Left hindlimb (tissue), 1 donor: ENCODE measurements around the gene CYP4B1.

Source experiments
- DNase-seq: peaks from one replicate; pipeline ENCODE4 v3.0.0-alpha.2; 2018

CYP4B1 gene

GRCh38 chr1:46797696-46798470, 963 bp upstream of the CYP4B1 start:
- DNase-seq, result no peak

DNA sequence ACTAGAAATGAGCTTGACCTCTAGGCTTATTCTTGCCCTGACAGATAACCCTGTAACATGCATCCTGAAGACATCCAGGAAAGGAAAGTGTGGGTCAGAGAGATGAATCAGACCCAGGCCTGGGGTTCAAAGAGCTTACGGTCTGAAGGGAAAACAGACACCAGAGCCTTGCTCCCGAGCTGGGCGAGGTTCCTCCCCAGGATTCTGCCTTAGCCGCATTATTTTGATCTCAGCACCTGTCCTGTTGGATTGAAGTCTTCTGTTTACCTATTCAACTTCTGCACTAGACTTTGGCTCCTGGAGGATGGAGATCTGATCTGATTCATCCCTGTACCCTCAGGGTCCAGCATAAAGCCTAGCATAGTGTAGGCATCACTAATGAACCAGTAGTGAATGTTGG, 1.9 kb downstream of the CYP4B1 start:
- no peak for DNase-seq

DNA sequence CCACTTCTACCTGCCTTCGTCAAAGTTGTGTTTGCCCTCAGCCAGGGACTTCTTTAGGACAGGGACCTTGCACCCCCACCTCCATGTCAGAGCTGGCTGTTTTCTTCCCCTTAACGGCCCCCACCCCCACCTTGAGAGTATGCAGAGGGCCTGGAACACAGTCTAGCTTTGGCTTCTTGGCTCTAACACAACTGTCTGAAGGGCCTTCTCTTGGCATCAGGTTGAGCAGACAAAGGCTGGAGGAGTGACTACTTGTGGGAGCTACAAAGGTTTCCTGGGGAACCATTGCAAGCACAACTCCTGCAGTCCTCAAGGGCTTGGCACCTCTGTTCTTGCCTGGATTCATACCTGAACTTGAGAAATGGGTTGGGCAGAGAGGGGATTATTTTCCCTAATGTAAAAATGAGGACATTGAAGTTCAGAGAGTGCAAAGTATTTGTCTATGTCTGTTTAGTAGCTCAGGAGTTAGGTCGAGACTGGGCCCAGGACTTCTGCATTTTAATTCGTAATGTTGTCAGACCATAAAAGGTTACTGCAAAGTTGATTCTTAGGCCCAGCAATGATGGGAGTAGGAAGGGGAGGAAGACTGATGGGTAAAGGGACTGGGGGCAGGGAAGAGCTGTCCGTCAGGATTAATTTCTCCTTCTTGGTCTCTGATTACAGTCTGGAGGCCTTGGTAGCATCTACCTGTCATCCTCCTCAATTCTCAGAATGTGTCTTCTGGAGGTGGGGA, 2.6 kb downstream of the CYP4B1 start:
- DNase-seq, result no peak

DNA sequence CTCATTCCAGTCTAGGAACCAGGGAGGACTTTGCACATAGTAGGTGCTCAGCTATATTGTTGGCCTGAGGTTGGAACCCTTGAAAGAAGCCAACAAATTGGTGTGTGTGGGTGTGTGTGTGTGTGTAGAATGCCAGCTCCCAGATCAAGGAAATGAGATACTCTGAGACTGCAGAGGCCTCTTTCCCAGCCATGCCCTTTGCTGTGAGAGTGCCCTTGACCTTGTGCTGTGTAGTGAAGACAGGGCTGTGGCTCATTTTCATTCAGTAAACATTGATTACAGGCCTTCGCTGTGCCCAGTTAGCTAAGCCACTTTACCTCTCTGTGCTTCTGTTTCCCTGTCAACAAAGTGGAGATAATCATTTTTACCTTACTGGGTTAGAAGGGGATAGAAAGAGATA, 3.2 kb downstream of the CYP4B1 start:
- no peak for DNase-seq

DNA sequence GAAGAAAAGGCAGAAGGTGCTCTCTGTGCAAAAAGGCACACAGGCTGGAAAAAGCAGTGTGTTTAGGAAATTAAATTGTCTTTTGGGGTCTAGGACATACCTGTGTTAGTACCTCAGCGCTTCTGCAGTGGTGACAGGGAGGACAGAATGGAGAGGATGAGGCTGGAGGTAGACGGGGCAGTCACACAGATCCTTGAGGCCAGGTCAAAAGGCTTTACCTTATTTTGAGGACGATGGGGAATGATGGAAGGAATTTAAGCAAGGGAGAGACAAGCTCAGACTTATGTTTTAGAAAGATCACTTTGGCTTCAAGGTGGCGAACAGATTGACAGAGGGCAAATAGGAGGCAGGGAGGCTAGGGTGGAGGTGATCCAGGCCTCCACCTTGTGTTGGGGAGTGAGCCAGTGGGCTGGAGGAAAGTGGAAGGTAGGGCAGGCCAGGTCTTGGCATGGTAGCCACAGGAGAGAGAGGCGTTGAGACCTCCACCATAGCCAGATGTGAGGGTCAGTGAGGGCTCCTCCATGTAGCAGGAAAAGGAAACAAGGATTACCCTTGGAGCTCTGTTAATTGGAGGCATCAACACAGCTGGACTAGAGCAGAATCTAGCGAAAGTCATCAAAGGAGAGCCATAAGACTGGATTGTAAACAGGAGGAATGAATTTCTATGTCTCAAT, 4.2 kb downstream of the CYP4B1 start:
- no peak for DNase-seq

GRCh38 chr1:46804027-46804889, 5.4 kb downstream of the CYP4B1 start:
- DNase-seq, result no peak

GRCh38 chr1:46804926-46805325, 6.1 kb downstream of the CYP4B1 start:
- no peak for DNase-seq

DNA sequence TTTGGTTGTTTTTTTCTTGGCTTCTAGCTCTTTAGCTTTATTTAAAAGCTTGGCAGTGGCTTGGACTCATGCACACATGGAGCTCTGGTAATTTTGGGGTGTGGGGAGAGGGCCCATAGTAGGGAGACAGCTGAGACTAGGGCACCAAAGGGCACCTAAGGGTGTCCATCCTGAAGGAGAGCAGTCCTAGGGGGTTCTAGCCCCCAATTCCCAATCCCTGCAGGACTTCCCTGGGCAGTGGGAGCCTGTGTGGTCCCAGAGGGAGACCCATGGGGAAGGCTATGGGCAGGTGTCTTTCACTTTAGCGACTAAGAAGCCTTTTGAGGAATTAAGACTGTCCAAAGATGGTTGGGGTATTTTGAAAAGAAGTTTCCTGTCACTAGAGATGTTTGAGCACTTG, 6.9 kb downstream of the CYP4B1 start:
- no peak for DNase-seq

DNA sequence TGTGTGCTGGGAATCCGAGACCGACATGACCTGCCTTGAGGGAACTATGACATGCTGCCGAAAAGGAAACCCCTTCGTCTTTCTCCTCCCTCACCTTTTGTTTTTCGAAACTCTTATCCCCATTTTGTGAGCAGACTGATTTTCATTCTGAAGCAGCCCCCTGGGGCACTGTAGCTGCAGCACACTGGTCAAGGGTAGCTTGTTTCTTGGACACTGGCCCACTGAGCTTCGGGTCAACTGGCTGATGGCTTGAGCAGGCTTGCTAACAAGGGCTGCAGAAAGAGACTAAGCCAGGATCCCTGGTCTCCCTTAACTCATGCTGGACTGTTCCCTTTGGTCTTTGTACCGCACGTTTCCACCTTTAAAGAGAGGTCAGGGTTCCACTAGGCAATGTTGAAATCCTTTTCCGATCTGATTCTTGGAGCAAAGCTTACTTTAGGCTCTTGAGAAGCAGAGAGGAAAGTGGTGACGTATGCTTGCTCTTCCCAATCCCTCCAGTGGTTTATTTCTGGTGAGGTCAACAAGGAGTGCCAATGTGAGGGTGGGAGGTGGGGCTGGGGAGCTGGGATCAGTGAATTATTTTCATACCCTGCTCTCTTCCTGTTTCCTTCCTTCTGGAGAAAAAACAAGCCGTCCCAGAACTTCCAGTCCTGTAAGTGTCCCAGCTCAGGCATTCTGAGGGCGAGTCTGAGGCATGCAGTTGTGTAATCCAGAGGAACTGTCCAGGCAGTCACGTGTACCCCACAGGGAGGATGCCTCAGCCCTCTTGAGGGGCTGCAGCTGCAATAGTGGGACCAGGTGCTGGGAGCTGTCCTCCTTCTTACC, 7.6 kb downstream of the CYP4B1 start:
- DNase-seq, result no peak

DNA sequence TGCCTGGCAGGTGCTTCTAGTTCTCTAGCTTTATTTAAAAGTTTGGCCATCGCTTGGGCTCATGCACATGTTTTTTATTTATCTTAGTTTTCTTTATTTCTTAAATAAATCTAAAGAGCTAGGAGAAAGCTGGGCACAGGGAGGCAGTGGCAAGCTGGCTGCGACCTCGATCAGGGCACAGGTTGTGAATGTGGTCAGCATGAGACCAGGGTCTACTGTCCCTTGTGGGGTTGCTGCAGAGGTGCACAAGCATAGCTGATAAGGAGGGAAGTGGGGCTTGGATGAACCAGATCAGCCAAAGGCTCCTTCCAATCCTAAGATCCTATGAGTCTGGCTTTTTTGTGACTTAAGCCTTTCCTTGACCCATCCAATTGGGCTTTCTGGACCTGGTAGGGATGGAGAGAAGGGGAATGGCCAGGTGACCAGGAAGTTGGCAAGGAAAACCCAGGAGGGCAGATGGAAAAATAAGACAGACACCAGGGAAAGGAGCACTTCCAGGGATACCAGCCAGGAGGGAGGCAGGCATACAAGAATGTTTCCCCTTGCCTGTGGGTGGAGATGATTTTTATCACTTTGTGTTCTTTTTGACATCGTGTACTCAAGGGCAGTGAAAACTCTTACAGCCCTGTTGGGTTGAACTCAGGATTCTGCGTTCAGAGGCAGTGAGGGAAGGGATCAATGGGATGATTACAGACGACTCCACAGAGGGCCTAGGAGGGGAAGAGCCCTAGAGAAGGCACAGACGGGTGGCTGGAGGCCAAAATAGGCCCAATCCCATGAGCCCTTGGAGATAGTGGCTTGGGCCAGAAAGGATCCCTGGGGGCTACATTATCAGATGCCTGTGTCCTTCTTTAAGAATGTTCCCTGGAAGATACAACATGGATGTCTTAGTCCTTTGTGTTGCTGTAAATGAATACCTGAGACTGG, 8.5 kb downstream of the CYP4B1 start:
- no peak for DNase-seq

DNA sequence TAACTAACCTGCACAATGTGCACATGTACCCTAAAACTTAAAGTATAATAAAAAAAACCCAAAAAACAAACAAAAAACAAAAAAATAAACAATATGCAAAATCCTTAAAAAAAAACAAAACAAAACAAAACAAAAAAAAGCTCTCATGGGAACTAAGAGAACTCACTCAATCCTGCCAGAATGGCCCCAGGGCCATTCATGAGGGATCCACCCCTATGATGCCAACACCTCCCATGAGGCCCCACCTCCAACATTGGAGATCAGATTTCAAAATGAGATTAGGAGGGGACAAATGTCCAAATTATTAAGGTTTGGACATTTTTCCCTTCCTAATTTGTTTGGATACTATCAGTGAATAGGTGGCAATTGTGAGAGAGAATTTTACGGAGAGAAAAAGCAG, 10.2 kb downstream of the CYP4B1 start:
- DNase-seq, result no peak

GRCh38 chr1:46809904-46810303, 11.1 kb downstream of the CYP4B1 start:
- DNase-seq, result no peak

DNA sequence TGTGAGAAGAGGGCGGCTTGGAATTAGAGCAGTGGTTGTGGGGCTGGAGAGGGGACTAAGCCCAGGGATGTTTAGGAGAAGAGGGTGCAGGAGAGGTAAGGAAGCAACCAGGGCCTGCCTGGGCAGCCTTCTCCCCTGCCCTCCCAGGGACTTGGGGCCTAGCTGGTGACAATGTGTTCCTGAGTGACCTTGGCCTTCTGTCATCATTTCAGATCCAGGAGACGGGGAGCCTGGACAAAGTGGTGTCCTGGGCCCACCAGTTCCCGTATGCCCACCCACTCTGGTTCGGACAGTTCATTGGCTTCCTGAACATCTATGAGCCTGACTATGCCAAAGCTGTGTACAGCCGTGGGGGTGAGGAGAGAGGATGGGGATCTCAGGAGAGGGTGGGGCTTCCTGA, 11.8 kb downstream of the CYP4B1 start:
- DNase-seq, result no peak

- DNase-seq, result no peak
These were observed 12.2 kb downstream of the CYP4B1 start for GRCh38 chr1:46811053-46811452.

DNA sequence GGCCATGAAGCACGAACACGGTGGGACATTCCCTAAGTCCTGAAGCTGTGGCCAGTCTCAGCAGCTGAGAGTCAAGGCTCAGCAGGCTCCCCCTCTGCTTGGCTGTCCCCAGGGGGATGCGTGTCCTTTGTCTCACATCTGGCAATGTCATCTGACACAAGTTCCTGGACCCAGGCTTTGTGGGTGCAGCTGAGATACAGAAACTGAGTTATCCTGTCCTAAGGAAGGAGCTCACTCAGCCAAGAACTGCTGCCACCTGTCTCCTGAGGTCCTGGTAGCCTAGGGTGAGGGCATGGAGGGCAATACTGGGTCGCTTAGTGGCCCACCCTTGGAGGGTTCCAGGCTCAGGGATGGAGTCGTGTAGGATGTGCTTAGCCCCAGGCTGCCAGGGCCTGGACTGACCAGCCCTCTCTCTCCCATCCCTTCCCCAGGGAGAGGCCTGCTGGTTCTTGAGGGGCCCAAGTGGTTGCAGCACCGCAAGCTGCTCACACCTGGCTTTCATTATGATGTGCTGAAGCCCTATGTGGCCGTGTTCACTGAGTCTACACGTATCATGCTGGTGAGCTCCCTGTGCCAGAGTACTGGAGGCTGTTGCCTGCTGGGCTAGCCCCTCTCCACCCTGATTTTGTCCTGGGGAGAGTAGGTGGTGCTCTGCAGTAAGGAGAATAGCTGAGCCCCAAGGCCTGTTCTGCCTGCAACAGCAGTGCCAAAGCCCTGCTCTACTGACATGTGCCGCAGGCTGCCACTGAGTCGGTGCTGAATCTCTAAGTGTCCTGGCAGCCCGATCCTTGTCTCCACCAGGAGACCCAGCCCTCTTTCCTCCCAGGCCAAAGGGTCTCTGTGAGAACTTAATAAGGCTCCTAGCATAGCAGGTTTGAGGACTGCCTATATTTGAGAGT, 13.5 kb downstream of the CYP4B1 start:
- no peak for DNase-seq

GRCh38 chr1:46812996-46813857, 14.4 kb downstream of the CYP4B1 start:
- DNase-seq, result no peak

GRCh38 chr1:46813858-46814396, 15.1 kb downstream of the CYP4B1 start:
- DNase-seq, result no peak

DNA sequence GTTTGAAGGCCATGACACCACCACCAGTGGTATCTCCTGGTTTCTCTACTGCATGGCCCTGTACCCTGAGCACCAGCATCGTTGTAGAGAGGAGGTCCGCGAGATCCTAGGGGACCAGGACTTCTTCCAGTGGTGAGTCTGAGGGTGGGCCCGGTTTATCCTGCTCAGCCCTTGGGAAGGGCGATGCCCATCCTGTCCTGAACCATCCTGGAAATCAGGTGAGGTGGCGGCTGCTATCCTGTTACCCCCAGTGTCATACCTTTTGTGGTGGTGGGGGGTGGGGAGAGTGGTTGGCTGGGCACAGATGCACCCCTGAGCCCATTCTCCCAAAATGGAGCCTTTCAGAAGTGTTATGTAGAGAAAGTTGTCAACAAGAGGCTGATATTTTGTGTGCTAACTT, 16.3 kb downstream of the CYP4B1 start:
- DNase-seq, result no peak

GRCh38 chr1:46816930-46817329, 18.1 kb downstream of the CYP4B1 start:
- no peak for DNase-seq
